ENCODE results near the gene GPC6.

GPC6 gene

DNA sequence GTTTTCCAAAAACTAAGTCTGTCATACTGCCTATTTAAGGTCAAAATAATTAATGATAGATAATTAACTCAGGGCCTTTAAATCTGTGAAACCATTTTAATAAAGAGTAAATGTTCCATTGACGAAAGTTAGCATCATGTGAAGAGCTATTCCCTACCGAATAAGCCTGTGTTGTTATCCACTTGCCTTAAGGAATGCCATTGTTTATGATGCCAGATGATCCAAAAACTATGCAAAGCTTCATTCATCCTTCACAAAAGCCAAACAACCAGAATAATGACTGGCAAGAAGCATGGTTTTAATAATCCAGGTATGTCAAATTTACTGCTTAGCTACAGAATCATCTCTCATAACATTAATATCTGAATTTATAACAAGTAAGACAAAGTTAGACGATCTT, 6.5 kb upstream of the GPC6 start:
- Mint-ChIP-seq H3K27me3 (peaks cover 6% of the 10 kb centered on the region), H3K27ac (ENCODE audit: low read depth) (no peak overlapping the region), H3K36me3 (ENCODE audit: insufficient read depth) (no peaks in the 10 kb centered on the region), H3K9me3 (peaks cover 19% of the 10 kb centered on the region), H3K4me1 (no peaks in the 10 kb centered on the region), H3K4me3 (no peak overlapping the region)
- no peak for ATAC-seq (replicated peaks; ENCODE audit: extremely low read depth, poor library complexity, severe bottlenecking)
- DNase-seq (ENCODE audit: low spot score in 2 of 2), result no peak

DNA sequence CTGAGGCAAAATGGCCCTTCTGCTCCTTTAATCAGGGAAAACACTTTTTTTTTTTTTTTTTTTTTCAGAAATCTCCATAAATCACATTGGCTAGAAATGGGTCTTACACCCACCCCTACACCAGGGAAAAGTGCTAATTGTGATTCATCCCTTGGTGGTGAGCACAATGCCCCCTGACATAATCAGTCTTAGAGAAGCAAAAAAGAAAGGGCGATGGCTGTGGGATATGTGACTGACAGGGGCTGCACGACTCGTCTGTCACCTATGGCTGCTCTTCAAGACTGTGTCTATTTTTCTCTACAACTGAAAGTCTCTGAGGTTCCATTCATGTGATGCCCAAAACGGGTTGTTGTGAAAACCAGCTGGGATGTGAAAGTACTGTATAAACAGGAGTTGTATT, 3.6 kb upstream of the GPC6 start:
- H3K4me1 Mint-ChIP-seq, result no peaks in the 10 kb centered on the region
- H3K4me3 Mint-ChIP-seq, result no peak overlapping the region
- H3K9me3 Mint-ChIP-seq, result peaks cover 9% of the 10 kb centered on the region
- H3K36me3 Mint-ChIP-seq (ENCODE audit: insufficient read depth), result no peaks in the 10 kb centered on the region
- H3K27ac Mint-ChIP-seq (ENCODE audit: low read depth), result no peak overlapping the region
- peaks cover 31% of the 10 kb centered on the region for H3K27me3 Mint-ChIP-seq
- DNase-seq (ENCODE audit: low spot score in 2 of 2) (no peak), ATAC-seq (replicated peaks; ENCODE audit: extremely low read depth, poor library complexity, severe bottlenecking) (no peak)

DNA sequence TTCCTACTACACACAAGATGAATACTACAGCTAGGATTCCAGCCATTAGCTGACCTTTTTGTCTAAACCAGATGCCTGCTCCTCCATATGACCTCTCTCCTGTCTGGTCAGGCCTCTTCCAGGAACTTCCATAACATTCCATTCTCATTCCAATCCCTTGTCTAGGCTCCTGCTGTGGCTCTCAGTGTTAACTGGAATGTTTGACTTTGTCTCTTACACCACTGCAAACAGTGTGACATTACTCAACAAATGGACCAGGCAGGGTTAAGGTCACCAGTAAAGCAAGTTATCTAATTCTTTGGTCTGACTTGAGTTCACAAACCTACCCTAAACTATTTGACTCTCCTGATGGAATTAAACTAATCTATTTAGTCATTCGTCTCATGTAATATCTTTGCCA, 2.1 kb upstream of the GPC6 start:
- Mint-ChIP-seq H3K9me3 (peaks cover 6% of the 10 kb centered on the region), H3K4me1 (no peaks in the 10 kb centered on the region), H3K4me3 (no peak overlapping the region), H3K36me3 (ENCODE audit: insufficient read depth) (no peaks in the 10 kb centered on the region), H3K27me3 (peaks cover 42% of the 10 kb centered on the region), H3K27ac (ENCODE audit: low read depth) (no peak overlapping the region)
- DNase-seq (ENCODE audit: low spot score in 2 of 2) (no peak), ATAC-seq (replicated peaks; ENCODE audit: extremely low read depth, poor library complexity, severe bottlenecking) (no peak)

DNA sequence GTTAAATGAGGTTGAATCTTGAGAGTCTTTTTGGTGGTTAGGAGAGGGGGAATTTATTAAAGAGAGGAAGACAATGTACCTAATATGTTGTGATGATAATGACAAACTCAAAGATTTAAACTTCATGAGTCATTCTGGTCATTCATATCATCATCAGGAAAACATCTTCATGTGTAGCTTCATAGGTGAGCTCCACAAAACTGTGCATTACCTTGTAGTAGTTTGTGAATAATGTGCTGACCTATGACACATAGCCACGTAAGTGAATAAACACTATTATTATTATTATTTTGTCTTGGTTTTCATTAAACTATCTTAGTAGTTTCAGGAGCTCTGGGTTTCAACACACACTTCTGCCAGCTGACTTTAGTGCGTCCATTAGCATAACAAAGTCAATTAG, 997 bp upstream of the GPC6 start:
- peaks cover 6% of the 10 kb centered on the region for H3K9me3 Mint-ChIP-seq
- DNase-seq (ENCODE audit: low spot score in 2 of 2), result no peak
- H3K27me3 Mint-ChIP-seq, result peaks cover 50% of the 10 kb centered on the region
- no peaks in the 10 kb centered on the region for H3K36me3 Mint-ChIP-seq (ENCODE audit: insufficient read depth)
- ATAC-seq (replicated peaks; ENCODE audit: extremely low read depth, poor library complexity, severe bottlenecking), result no peak
- no peak overlapping the region for H3K27ac Mint-ChIP-seq (ENCODE audit: low read depth)
- H3K4me3 Mint-ChIP-seq, result no peak overlapping the region
- no peaks in the 10 kb centered on the region for H3K4me1 Mint-ChIP-seq

DNA sequence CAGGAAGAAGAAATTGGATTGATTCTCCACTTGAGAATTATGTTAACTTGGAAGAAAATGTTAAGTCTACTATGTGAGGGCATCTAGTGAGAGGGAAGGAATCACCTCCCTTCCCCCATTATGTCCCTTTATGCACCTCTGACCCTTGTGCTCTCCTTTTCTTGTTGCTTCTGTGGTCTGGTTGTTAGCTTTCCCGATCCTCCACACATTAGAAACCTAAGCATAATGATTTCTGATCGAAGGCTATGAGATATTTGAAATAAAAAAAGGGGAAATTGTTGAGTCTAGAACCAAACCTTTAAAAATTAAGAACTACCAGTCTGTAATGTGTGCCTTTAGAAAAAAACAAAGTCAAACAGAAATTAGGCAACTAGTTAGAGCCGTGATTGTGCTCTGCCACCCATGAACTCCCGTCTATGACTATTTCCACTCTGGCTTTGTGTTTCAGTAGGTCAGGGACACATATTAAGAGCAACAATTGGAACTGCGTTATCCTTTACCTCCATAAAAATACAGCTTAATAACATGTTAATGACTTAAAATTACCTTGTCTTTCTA, 463 bp upstream of the GPC6 start:
- Mint-ChIP-seq H3K9me3 (peaks cover 6% of the 10 kb centered on the region), H3K27ac (ENCODE audit: low read depth) (no peak overlapping the region), H3K4me1 (no peaks in the 10 kb centered on the region), H3K27me3 (peaks cover 50% of the 10 kb centered on the region), H3K4me3 (no peak overlapping the region), H3K36me3 (ENCODE audit: insufficient read depth) (no peaks in the 10 kb centered on the region)
- ATAC-seq (replicated peaks; ENCODE audit: extremely low read depth, poor library complexity, severe bottlenecking), result no peak
- DNase-seq (ENCODE audit: low spot score in 2 of 2), result no peak

GRCh38 chr13:93227280-93227877, 772 bp downstream of the GPC6 start:
- Mint-ChIP-seq H3K4me3 (no peak overlapping the region), H3K4me1 (no peaks in the 10 kb centered on the region), H3K36me3 (ENCODE audit: insufficient read depth) (no peaks in the 10 kb centered on the region), H3K9me3 (peaks cover 6% of the 10 kb centered on the region), H3K27ac (ENCODE audit: low read depth) (no peak overlapping the region), H3K27me3 (peaks cover 50% of the 10 kb centered on the region)
- no peak for DNase-seq (ENCODE audit: low spot score in 2 of 2)
- no peak for ATAC-seq (replicated peaks; ENCODE audit: extremely low read depth, poor library complexity, severe bottlenecking)

GRCh38 chr13:93227878-93228642, 1.5 kb downstream of the GPC6 start:
- Mint-ChIP-seq H3K9me3 (peaks cover 6% of the 10 kb centered on the region), H3K27ac (ENCODE audit: low read depth) (no peak overlapping the region), H3K4me3 (no peak overlapping the region), H3K36me3 (ENCODE audit: insufficient read depth) (no peaks in the 10 kb centered on the region), H3K27me3 (peaks cover 50% of the 10 kb centered on the region), H3K4me1 (no peaks in the 10 kb centered on the region)
- ATAC-seq (replicated peaks; ENCODE audit: extremely low read depth, poor library complexity, severe bottlenecking) (no peak), DNase-seq (ENCODE audit: low spot score in 2 of 2) (no peak)

DNA sequence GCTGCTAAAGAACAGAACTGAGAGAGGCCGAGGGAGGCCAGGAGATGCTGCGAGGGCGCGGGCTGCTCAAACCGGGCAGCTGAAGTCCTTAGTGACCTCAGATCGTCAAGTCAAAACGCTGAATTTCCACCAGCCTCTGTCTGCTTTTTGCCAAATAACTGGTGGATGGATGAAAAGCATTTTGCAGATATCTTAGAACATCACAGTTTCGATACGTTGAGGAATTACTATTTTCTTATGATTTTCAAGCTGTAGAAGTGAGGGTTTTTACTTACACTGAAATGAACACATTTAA, 2.0 kb downstream of the GPC6 start:
- Mint-ChIP-seq H3K4me3 (no peak overlapping the region), H3K27ac (ENCODE audit: low read depth) (no peak overlapping the region), H3K9me3 (peaks cover 6% of the 10 kb centered on the region), H3K36me3 (ENCODE audit: insufficient read depth) (no peaks in the 10 kb centered on the region), H3K4me1 (no peaks in the 10 kb centered on the region), H3K27me3 (peaks cover 50% of the 10 kb centered on the region)
- ATAC-seq (replicated peaks; ENCODE audit: extremely low read depth, poor library complexity, severe bottlenecking), result no peak
- DNase-seq (ENCODE audit: low spot score in 2 of 2), result no peak

- ATAC-seq (replicated peaks; ENCODE audit: extremely low read depth, poor library complexity, severe bottlenecking) (no peak), DNase-seq (ENCODE audit: low spot score in 2 of 2) (no peak)
- peaks cover 9% of the 10 kb centered on the region for H3K9me3 Mint-ChIP-seq
- no peaks in the 10 kb centered on the region for H3K4me1 Mint-ChIP-seq
- H3K27me3 Mint-ChIP-seq, result peaks cover 41% of the 10 kb centered on the region
- no peaks in the 10 kb centered on the region for H3K36me3 Mint-ChIP-seq (ENCODE audit: insufficient read depth)
- no peak overlapping the region for H3K4me3 Mint-ChIP-seq
- no peak overlapping the region for H3K27ac Mint-ChIP-seq (ENCODE audit: low read depth)
Measured at GRCh38 chr13:93230261-93230855, 3.8 kb downstream of the GPC6 start.

GRCh38 chr13:93231867-93232266, 5.3 kb downstream of the GPC6 start:
- Mint-ChIP-seq H3K36me3 (ENCODE audit: insufficient read depth) (no peaks in the 10 kb centered on the region), H3K27ac (ENCODE audit: low read depth) (no peak overlapping the region), H3K9me3 (peaks cover 11% of the 10 kb centered on the region), H3K27me3 (peaks cover 26% of the 10 kb centered on the region), H3K4me3 (no peak overlapping the region), H3K4me1 (no peaks in the 10 kb centered on the region)
- no peak for ATAC-seq (replicated peaks; ENCODE audit: extremely low read depth, poor library complexity, severe bottlenecking)
- no peak for DNase-seq (ENCODE audit: low spot score in 2 of 2)

GRCh38 chr13:93233997-93234416, 7.4 kb downstream of the GPC6 start:
- ATAC-seq (replicated peaks; ENCODE audit: extremely low read depth, poor library complexity, severe bottlenecking), result no peak
- no peak overlapping the region for H3K4me3 Mint-ChIP-seq

DNA sequence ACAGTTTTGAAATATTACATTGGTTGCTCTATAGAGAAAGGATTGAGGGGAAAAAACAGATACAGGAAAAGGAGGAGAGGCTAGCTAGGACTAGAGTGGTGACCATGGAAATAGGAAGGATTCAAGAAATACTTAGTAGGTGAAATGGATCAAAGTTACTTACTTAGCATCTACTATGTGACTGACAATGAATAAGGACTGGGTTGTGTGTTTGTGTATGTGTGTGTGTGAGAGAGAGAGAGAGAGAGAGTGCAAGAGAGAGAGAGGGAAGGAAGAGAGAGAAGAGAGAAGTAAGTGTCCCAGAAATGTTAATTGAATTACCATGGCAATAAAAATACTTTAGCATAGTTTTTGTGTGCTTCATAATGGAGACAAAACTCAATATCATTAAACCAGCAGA, 7.9 kb downstream of the GPC6 start:
- Mint-ChIP-seq H3K36me3 (ENCODE audit: insufficient read depth) (no peaks in the 10 kb centered on the region), H3K4me3 (no peak overlapping the region), H3K27ac (ENCODE audit: low read depth) (no peak overlapping the region), H3K4me1 (no peaks in the 10 kb centered on the region), H3K9me3 (peaks cover 23% of the 10 kb centered on the region), H3K27me3 (peaks cover 9% of the 10 kb centered on the region)
- DNase-seq (ENCODE audit: low spot score in 2 of 2), result no peak
- ATAC-seq (replicated peaks; ENCODE audit: extremely low read depth, poor library complexity, severe bottlenecking), result no peak

More at GRCh38 chr13:93233997-93234416, 7.4 kb downstream of the GPC6 start:
- DNase-seq (ENCODE audit: low spot score in 2 of 2), result no peak
- Mint-ChIP-seq H3K36me3 (ENCODE audit: insufficient read depth) (no peaks in the 10 kb centered on the region), H3K27me3 (peaks cover 13% of the 10 kb centered on the region), H3K27ac (ENCODE audit: low read depth) (no peak overlapping the region), H3K9me3 (peaks cover 19% of the 10 kb centered on the region), H3K4me1 (no peaks in the 10 kb centered on the region)

Data from central memory CD8-positive, alpha-beta T cell (primary cell).